GM20000 (cell line): ENCODE data around the gene UBN1.
"Not testable (repeated sequence)": the region's sequence is repeated elsewhere in the genome, so short reads cannot be mapped to it uniquely, and the experiment has no call there.

Experiments used
- DNase-seq: peaks from one replicate; pipeline ENCODE4 v3.0.0; 2012; ENCODE audit warnings: low spot score
- TF ChIP-seq, protein P1 (sequence below): IDR thresholded peaks from 2 replicates; pipeline ENCODE4 v1.5.1; 2012; ENCODE audit warnings: mild to moderate bottlenecking, control low read depth; ENCODE audit errors: extremely low read depth, missing control alignments

The UBN1 gene

DNA sequence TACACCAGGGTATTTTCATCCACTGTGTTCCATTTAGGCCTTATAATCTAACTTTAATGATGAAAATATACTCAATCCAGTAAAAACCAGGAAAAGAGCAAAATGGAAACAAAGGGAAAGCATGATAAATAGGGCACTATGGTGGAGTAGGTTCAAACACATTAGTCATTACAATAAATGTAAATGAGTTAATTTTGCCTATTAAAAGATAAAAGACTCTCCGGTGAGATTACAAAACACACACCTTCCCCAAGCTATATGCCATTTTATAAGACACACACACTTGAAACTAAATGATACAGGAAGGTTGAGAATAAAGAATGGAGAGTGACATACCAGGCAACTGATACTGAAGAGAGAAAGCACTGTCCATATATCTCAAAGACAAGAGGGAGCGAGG lies 79.6 kb downstream of the UBN1 start:
- no peak for DNase-seq
- TF ChIP-seq, protein P1, sequence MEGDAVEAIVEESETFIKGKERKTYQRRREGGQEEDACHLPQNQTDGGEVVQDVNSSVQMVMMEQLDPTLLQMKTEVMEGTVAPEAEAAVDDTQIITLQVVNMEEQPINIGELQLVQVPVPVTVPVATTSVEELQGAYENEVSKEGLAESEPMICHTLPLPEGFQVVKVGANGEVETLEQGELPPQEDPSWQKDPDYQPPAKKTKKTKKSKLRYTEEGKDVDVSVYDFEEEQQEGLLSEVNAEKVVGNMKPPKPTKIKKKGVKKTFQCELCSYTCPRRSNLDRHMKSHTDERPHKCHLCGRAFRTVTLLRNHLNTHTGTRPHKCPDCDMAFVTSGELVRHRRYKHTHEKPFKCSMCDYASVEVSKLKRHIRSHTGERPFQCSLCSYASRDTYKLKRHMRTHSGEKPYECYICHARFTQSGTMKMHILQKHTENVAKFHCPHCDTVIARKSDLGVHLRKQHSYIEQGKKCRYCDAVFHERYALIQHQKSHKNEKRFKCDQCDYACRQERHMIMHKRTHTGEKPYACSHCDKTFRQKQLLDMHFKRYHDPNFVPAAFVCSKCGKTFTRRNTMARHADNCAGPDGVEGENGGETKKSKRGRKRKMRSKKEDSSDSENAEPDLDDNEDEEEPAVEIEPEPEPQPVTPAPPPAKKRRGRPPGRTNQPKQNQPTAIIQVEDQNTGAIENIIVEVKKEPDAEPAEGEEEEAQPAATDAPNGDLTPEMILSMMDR: no peak

GRCh38 chr16:4927661-4928060 lies 80.4 kb downstream of the UBN1 start:
- TF ChIP-seq, protein P1: no peak
- DNase-seq: no peak

DNA sequence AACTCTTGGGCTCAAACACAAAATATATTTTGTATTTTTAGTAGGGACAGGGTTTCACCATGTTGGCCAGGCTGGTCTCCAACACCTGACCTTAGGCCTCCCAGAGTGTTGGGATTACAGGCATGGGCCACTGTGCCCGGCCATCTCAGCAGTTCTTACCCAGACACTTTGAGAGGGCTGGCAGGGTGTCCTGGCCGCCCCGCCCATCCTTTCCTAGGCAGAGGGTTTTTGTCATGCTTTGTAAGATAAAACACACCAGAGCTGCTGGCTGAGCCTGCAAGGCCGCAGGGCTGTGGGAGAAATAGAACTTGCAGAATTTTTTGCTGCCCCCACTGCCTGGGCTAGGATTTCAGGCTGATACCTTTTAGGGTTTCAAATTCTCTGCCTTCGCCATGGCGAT lies 80.9 kb downstream of the UBN1 start:
- TF ChIP-seq, protein P1: no peak
- no peak for DNase-seq

DNA sequence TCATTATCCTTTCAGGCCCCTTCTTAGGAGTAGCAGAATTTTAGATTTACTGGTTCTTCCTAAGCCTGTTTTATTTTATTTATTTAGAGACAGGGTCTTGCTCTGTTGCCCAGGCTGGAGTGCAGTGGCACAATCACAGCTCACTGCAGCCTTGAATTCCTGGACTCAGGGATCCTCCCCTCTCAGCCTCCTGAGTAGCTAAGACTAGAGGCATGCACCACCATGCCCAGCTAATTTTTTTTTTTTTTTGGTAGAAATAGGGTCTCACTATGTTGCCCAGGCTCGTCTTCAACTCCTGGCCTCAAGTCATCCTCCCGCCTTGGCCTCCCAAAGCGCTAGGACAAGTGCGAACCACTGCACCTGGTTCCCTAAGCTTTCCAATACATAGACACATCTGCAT lies 82.3 kb downstream of the UBN1 start:
- DNase-seq: not testable (repeated sequence)

DNA sequence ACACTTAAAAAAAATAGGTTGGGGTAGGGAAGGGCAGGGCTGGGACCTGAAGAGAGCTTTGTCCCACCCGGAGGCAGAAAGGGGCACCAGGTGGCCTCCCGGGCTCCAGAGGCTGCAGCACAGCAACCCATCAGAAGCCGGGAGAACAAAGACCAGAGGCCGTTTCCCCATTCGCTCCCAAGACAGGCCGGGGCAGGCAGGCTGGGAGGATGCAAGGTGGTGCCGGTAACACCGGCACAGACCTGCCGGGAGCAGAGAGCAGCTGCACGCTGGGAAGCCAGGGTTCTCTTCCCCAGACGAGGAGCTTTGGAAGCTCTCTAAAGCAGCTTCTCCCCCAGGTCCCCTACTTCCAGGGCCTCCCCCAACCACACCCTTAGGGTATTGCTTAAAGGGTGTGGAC lies 84.1 kb downstream of the UBN1 start:
- DNase-seq: no peak
- TF ChIP-seq, protein P1: no peak
